GM10847 (cell line): ENCODE results near the gene CTSS.

Source experiments
- POLR2A ChIP-seq: IDR thresholded peaks from 2 replicates; pipeline ENCODE4 v1.6.1; 2011; ENCODE audit not compliant: insufficient read length; ENCODE audit errors: extremely low read depth

Gene CTSS

GRCh38 chr1:150765296-150765976 is at the start of gene CTSS:
Gene CTSS (minus strand): TSS chr1:150765778. CDS start chr1:150764763, 1,015 bp downstream.
- TF ChIP-seq POLR2A = no peak

GRCh38 chr1:150813028-150813707 is 47.6 kb upstream of the CTSS start:
- TF ChIP-seq POLR2A = no peak

DNA sequence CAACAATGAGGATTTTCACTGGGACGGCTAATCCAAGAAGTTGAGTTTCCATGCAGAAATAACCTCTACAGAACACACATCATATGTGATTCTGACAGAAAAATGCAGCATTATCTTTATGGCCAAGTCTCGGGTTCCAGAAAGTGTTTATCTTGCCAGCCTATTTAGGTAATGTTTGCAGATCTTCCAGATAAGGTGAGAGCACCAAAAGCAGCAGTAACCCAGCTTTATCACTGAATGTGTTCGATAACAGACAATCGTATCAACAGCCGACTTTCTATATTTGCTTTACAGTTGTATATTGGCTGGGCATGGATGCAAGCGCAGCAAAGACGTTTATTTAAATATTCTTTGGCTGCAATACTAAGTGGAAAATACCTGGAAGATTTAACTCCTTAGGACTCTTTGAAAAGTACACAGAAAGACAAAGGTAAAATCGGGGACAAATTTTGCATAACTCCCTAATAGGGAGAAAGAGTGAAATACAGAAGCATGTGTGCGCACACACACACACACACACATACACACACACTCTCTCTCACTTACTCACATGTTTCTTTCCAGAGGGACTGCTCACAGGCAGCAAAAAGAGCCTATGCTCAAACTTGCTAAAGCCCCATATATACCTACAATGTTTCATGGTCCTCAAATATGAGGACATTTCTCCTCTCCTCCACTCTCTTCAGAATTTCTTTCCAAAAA is 45.5 kb upstream of the CTSS start:
- TF ChIP-seq POLR2A = no peak

DNA sequence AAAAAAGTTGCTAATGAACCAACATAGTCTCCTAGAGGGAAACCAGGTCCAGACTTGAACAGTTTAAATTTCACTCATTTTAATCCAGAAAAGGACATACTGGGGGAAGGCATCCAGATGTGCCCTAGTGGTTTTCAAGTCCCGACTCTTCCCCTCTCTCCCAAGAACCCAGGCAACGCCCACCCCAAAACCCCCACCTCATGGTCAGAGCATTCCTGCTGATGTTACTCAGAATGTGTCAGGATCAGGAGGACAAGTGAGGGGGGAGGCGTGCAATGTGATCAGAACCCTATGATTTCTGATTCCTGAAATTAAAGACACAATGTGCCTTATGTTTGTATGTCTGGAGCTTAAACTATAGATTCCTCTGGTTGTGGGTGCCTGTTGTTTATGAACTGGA is 44.1 kb upstream of the CTSS start:
- TF ChIP-seq POLR2A = no peak

DNA sequence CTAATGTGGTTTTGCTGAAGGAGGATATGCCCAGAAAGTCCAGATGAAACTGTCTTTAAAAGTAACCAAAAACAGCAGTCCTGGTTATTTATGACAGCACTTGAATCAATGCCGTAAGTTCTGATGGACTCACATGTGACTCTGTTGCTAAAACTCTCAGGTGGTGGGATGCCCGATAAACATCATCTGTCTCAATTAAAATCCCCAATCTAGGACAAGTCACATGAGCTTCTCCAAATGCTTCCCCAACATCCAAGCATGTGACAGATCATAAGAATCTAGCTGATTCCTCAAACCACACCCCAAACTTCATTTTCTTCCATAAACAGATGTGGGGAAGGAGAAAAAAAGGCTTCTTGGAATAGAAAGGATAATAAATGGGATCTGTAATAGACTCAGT is 43.3 kb upstream of the CTSS start:
- TF ChIP-seq POLR2A = no peak

- TF ChIP-seq POLR2A = no peak
Measured at GRCh38 chr1:150808121-150808520, 42.5 kb upstream of the CTSS start, which contains the start of gene CTSK. Gene CTSK (minus strand): TSS chr1:150808260. CDS start chr1:150806805, 1,455 bp downstream.

DNA sequence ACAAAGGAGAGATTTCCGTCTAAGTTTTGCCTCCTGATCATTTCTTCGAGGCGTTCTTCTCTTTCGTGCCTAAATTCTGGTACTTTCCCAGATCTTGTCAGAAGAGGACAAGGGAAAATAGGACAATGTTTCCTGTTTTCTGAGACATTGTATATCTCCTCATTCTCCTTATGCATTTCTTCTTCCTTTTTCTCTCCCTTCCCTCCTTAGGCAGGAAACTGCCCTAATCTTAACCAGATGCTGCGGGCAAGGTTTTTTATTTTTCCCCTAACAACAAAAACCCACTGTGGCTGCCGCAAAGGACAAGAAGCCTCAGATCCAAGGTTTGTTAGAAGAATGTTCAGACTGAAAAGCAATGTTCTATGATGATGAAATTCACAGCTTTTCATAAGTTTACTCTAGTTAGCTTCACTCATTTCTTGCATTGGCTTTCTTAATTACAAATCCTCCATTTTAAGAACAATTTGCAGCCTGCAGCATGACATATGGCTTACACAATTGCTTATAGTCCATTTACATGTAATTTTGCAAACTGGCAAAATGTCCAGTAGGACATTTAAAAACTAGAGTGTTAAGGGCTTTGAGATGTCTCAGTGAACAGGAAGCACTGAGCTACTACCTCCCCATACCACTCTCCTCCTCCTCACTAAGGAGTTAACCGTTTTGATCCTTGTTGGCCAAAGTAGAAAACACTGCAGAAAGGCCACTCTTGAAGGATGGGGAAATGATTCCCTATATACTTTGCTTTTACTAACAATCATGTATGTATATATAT is 41.9 kb upstream of the CTSS start:
- TF ChIP-seq POLR2A = no peak

GRCh38 chr1:150805899-150806298 is 40.3 kb upstream of the CTSS start:
- no peak for TF ChIP-seq POLR2A

- TF ChIP-seq POLR2A = no peak
Measured at GRCh38 chr1:150804671-150805070, 39.1 kb upstream of the CTSS start.

DNA sequence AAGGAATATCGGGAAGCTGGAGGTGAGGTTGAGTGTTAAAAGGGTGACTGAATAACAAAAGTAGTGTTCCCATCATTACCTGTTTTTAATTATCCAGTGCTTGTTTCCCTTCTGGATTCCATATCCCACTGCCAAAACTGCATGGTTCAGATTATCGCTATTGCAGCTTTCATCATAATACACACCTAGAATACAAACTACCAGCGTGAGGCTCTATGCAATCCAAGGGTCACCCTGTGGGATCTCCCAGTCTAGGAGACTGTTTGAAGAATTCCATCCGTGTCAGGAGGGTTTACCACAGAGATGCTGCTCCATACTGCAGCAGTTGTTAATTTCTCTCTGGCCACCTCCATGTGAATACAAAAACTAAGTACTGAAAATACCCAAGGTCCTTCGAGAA is 33.5 kb upstream of the CTSS start:
- no peak for TF ChIP-seq POLR2A

GRCh38 chr1:150798525-150798924 is 32.9 kb upstream of the CTSS start:
- no peak for TF ChIP-seq POLR2A

- TF ChIP-seq POLR2A = no peak
Measured at GRCh38 chr1:150796374-150796773, 30.8 kb upstream of the CTSS start.

DNA sequence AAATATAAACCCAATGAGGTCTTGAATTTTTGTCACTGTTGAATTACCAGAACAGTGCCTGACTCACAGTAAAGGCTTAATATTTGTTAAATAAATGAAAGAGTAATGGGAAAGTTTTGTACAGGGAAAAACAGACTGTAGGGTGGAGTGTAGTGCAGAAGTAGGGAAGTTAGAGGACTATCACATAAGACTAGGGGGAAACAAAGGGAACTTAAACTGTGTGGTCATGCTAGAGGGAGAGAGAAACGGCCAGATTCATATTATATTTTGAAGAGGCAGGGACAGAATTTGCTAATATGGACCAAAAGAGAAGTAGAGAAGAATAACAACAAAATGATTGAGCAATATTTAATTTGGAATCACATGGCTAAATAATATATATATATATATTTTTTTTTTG is 27.6 kb upstream of the CTSS start:
- TF ChIP-seq POLR2A = no peak

DNA sequence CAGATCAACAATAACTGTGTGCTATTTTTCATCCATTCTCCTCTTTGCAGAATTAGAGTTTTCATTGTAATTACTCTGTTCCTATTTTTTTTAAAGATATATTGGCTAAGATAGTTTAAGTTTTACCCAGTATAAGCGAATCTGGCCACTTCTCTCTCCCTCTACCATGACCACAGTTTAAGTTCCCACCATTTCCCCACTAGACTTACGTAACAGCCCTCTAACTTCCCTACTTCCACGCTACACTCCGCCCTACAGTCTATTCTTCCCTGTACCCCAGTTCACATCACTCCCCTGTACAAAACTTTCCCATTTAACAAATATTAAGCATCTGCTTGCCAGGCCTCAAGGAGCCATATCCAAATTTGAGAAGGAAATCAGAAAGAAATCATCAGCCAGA is 26.0 kb upstream of the CTSS start:
- TF ChIP-seq POLR2A = no peak

DNA sequence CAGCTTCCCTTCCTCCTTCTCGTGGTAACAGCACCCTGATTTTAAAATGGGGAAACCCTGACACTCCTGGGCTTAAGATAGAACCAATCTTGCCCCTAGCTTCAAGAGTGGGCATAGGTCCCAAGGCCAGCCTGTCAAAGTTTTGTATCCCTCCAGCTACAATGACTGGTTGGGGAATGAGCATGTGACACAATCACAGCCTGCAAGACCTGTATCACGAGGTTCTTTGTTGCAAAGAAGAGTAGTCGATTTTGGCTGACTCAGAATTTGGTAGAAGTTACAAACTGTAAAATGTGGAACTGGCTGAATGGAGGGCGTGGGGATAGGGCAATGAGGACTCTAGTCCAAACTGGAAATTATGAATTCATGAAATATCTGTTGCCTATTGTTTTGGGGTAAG is 23.8 kb upstream of the CTSS start:
- TF ChIP-seq POLR2A = no peak
